ENCODE data around the gene GALNT10. TPM values are rescaled to one million over a fixed set of nuclear protein-coding genes. Genes with fewer than 3 reads are reported as not detected.

Gene GALNT10
- total RNA-seq, 4 donors from 2014 or later, result 11.6 to 16.3 (median 14.8) TPM

DNA sequence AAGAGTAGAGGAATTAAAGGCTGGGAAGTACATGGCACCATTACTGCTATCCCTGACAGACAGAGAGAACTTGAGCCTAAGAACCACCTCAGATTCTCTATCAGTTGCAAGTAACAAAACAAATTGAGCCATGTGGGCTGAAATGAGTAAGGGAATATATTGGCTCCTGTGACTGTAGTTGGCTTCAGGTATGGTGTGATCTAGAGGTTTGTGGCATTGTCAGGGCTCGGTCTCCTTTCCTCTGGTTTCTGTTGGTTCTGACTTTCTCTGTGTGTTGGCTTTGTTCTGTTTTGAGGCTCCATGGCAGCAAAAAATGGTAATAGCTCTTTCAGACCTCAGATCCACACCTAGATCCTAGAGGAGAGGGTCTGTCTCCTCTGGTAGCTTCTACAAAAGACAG, 5.7 kb downstream of the GALNT10 start:
- peaks cover 48% of the 10 kb centered on the region for H3K4me1 ChIP-seq
- 83% methylated on average over 1 of the region's 1 CpG for WGBS
- H3K9me3 ChIP-seq, result no peaks in the 10 kb centered on the region
- TF ChIP-seq EP300 (IDR thresholded peaks at IDR 0.05) (no peak), POLR2A (IDR thresholded peaks at IDR 0.05) (no peak), POLR2AphosphoS5 (IDR thresholded peaks at IDR 0.05) (no peak)
- TF ChIP-seq, protein P1, sequence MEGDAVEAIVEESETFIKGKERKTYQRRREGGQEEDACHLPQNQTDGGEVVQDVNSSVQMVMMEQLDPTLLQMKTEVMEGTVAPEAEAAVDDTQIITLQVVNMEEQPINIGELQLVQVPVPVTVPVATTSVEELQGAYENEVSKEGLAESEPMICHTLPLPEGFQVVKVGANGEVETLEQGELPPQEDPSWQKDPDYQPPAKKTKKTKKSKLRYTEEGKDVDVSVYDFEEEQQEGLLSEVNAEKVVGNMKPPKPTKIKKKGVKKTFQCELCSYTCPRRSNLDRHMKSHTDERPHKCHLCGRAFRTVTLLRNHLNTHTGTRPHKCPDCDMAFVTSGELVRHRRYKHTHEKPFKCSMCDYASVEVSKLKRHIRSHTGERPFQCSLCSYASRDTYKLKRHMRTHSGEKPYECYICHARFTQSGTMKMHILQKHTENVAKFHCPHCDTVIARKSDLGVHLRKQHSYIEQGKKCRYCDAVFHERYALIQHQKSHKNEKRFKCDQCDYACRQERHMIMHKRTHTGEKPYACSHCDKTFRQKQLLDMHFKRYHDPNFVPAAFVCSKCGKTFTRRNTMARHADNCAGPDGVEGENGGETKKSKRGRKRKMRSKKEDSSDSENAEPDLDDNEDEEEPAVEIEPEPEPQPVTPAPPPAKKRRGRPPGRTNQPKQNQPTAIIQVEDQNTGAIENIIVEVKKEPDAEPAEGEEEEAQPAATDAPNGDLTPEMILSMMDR (IDR thresholded peaks at IDR 0.05), result no peak
- H3K27ac ChIP-seq, result no peak overlapping the region
- no peaks in the 10 kb centered on the region for H3K27me3 ChIP-seq
- no peaks in the 10 kb centered on the region for H3K36me3 ChIP-seq
- no peak for DNase-seq (ENCODE audit: low spot score in 2 of 2)
- no peak overlapping the region for H3K4me3 ChIP-seq

DNA sequence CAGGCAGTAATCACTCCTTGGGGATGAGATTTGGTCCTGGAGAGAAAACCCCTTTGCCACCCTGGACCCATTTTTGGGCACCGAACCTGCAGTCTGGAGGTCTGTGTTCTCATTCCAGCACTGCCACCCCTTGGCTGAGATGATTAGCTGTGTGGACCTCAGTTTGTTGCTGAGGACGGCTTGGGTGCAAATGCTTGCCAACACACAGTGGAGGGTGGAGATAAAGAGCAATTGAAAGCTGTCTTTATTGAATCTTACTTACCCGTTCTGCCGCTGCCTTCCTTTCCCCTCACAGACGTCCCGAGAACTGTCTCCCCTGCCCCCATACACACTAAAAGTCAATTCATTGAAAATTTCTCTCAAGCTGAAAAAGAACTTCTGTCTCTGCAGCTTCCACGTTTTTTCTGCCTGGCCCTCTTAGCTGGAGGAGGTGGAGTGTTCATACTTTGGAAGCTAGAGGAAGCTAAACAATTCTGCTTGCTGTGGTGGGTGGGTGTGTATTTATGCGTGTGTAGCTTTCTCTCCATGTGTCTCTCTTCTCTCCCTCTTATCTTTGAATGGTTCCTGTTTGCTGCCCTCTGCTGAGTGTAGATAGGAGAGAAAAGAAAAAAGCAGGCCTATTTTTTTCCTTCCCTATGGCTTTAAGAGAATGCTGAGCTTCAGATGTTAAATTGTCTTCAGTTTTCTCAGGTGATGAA, 6.6 kb downstream of the GALNT10 start:
- Histone ChIP-seq H3K36me3 (no peaks in the 10 kb centered on the region), H3K4me1 (peaks cover 40% of the 10 kb centered on the region), H3K9me3 (no peaks in the 10 kb centered on the region), H3K4me3 (no peak overlapping the region), H3K27ac (no peak overlapping the region), H3K27me3 (no peaks in the 10 kb centered on the region)
- DNase-seq (ENCODE audit: low spot score in 2 of 2), result no peak
- WGBS, result 62% methylated on average over 8 of the region's 8 CpGs
- TF ChIP-seq EP300 (IDR thresholded peaks at IDR 0.05) (no peak), POLR2AphosphoS5 (IDR thresholded peaks at IDR 0.05) (no peak), POLR2A (IDR thresholded peaks at IDR 0.05) (no peak)
- TF ChIP-seq, protein P1 (IDR thresholded peaks at IDR 0.05), result no peak

DNA sequence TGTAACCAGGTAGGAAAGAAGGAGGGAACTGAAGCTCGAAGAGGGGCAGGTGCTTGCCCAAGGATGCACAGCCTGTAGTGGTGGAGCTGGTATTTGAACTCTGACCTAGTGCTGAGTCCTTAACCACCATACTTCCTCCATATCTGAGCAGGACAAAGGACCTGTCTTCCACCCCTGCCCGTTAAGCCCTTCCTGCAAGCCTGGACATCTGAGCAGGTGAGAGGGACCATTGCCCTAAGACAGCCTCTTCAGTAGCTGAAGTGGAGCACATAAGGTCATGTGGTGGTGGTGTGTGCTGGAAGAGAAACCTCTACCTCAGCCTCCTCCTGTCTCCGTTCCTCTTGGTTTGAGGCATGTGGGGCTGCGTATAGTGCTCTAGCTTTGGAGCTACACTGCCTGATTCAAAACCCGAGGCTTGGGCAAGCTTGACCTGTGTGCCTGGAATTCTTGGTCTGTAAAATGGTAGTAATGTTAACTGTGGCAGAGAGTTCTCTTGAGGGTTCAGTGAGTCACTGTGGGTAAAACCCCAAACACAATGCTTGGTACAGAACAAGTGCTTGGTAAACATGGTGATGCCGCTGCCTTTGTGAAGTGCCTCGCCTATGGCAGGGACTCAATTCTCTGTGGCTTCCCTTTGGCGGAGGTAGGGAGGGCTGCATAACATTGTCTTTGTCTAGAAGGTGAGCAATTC, 7.4 kb downstream of the GALNT10 start:
- Histone ChIP-seq H3K4me3 (no peak overlapping the region), H3K4me1 (peaks cover 39% of the 10 kb centered on the region), H3K9me3 (no peaks in the 10 kb centered on the region), H3K27ac (no peak overlapping the region), H3K27me3 (no peaks in the 10 kb centered on the region), H3K36me3 (no peaks in the 10 kb centered on the region)
- no peak for DNase-seq (ENCODE audit: low spot score in 2 of 2)
- 83% methylated on average over 8 of the region's 8 CpGs for WGBS
- TF ChIP-seq POLR2AphosphoS5 (IDR thresholded peaks at IDR 0.05) (no peak), POLR2A (IDR thresholded peaks at IDR 0.05) (no peak), EP300 (IDR thresholded peaks at IDR 0.05) (no peak)
- TF ChIP-seq, protein P1 (IDR thresholded peaks at IDR 0.05), result no peak

DNA sequence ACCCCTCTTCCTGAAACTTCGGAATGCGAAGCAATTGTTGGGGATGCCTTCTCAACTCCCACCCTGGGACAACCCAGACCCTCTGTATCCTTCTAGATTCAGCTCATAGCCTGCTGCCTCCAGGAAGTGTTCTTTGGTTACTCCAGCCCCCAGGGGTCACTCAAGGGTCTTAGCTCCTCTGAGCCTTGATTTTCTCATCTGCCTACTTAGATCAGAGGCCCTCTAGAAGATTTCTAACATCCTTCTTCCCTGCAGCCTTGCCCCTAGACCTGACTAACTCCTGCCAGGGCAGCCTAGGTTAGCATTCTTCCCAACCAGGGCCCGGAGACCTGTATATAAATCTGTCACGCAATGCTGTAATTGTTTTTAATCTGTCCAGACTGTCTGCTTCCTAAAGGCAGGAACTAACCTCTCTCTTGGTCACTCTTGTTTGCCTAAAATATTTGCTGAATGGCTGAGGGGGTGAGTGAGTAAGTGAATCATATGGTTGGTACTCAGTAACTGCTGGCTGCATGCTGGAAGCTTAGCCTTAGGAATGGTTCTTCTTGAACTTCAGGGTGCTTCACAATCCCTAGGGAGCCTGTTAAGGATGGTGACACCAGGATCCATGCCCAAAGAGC, 8.2 kb downstream of the GALNT10 start:
- Histone ChIP-seq H3K27me3 (no peaks in the 10 kb centered on the region), H3K36me3 (no peaks in the 10 kb centered on the region), H3K27ac (no peak overlapping the region), H3K9me3 (no peaks in the 10 kb centered on the region), H3K4me3 (no peak overlapping the region), H3K4me1 (peaks cover 32% of the 10 kb centered on the region)
- WGBS, result 59% methylated on average over 4 of the region's 4 CpGs
- DNase-seq (ENCODE audit: low spot score in 2 of 2), result no peak
- no peak for TF ChIP-seq POLR2A (IDR thresholded peaks at IDR 0.05)
- no peak for TF ChIP-seq EP300 (IDR thresholded peaks at IDR 0.05)
- TF ChIP-seq, protein P1 (IDR thresholded peaks at IDR 0.05), result no peak
- TF ChIP-seq POLR2AphosphoS5 (IDR thresholded peaks at IDR 0.05), result no peak

DNA sequence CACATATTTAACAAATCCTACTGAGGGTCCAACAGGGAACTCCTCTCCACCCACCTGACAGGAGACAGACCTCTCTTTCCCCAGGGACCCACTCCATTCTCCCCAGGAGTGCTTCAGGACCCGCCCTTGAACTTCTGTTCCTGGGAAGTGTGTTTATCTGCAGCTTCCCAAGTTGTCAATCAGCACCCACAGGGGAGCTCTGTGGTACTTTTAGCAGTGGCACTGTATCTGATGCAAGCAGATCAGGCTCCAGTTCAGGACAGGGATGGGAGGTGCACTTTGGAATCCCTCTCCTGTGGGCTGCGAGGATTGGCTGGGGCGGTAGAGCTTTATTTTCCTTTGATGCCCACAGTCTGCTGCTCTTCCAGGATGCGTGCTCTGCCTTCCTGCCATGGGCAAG, 8.7 kb downstream of the GALNT10 start:
- H3K27me3 ChIP-seq, result no peaks in the 10 kb centered on the region
- DNase-seq (ENCODE audit: low spot score in 2 of 2), result no peak
- H3K36me3 ChIP-seq, result no peaks in the 10 kb centered on the region
- H3K9me3 ChIP-seq, result no peaks in the 10 kb centered on the region
- peaks cover 26% of the 10 kb centered on the region for H3K4me1 ChIP-seq
- H3K4me3 ChIP-seq, result no peak overlapping the region
- 83% methylated on average over 1 of the region's 4 CpGs for WGBS
- H3K27ac ChIP-seq, result no peak overlapping the region
- no peak for TF ChIP-seq POLR2AphosphoS5 (IDR thresholded peaks at IDR 0.05)
- TF ChIP-seq, protein P1 (IDR thresholded peaks at IDR 0.05), result no peak
- no peak for TF ChIP-seq EP300 (IDR thresholded peaks at IDR 0.05)
- no peak for TF ChIP-seq POLR2A (IDR thresholded peaks at IDR 0.05)

Data from suprapubic skin (tissue), 4 donors.